HG03103 (cell line): Measurements from ENCODE around the gene DIP2A.

Source experiments
- ATAC-seq: cut with Tn5 transposase; IDR thresholded peaks from one replicate; pipeline ENCODE4 v1.9.1; 2021; ENCODE audit warnings: low read depth; ENCODE audit not compliant: unreplicated experiment

DIP2A gene

GRCh38 chr21:46551636-46552241, 93.0 kb downstream of the DIP2A start:
- ATAC-seq, result no peak

- ATAC-seq, result no peak
Measured at GRCh38 chr21:46552274-46552673, 93.6 kb downstream of the DIP2A start.

- ATAC-seq, result no peak
Measured at GRCh38 chr21:46552865-46553379, 94.2 kb downstream of the DIP2A start.

GRCh38 chr21:46553993-46554392, 95.3 kb downstream of the DIP2A start:
- no peak for ATAC-seq

GRCh38 chr21:46554431-46555224, 95.9 kb downstream of the DIP2A start:
- no peak for ATAC-seq

- ATAC-seq, result no peak
Measured at GRCh38 chr21:46555225-46555617, 96.5 kb downstream of the DIP2A start.

- no peak for ATAC-seq
Measured at GRCh38 chr21:46555678-46556077, 97.0 kb downstream of the DIP2A start.

- ATAC-seq, result no peak
Measured at GRCh38 chr21:46556802-46557201, 98.1 kb downstream of the DIP2A start.

- no peak for ATAC-seq
Measured at GRCh38 chr21:46557469-46557868, 98.8 kb downstream of the DIP2A start.

GRCh38 chr21:46557919-46558392, 99.3 kb downstream of the DIP2A start:
- ATAC-seq, result no peak

GRCh38 chr21:46559291-46559983, 100.7 kb downstream of the DIP2A start:
- ATAC-seq, result no peak

- ATAC-seq, result no peak
Measured at GRCh38 chr21:46560568-46561444, 102.1 kb downstream of the DIP2A start.

GRCh38 chr21:46561445-46562090, 102.9 kb downstream of the DIP2A start:
- ATAC-seq, result no peak

- ATAC-seq, result no peak
Measured at GRCh38 chr21:46562472-46562871, 103.8 kb downstream of the DIP2A start.

- ATAC-seq, result no peak
Measured at GRCh38 chr21:46562964-46563607, 104.4 kb downstream of the DIP2A start.

GRCh38 chr21:46564391-46564790, 105.7 kb downstream of the DIP2A start:
- no peak for ATAC-seq

- ATAC-seq, result no peak
Measured at GRCh38 chr21:46567348-46567747, 108.7 kb downstream of the DIP2A start.

GRCh38 chr21:46568562-46568961, 109.9 kb downstream of the DIP2A start:
- ATAC-seq, result no peak

- ATAC-seq, result no peak
Measured at GRCh38 chr21:46569081-46569480, 110.4 kb downstream of the DIP2A start.
